CD4-positive, alpha-beta T cell treated with Interleukin-4 for 1 hour (primary cell): Measurements from ENCODE around the gene RNF26.
A peak's percentile ranks its signal among the peaks of the same experiment; 100 is the strongest.

Experiments used
- DNase-seq, 2 donors: peaks; one replicate each; pipeline ENCODE4 v3.0.0-alpha.2; 2020 to 2022

Gene RNF26

DNA sequence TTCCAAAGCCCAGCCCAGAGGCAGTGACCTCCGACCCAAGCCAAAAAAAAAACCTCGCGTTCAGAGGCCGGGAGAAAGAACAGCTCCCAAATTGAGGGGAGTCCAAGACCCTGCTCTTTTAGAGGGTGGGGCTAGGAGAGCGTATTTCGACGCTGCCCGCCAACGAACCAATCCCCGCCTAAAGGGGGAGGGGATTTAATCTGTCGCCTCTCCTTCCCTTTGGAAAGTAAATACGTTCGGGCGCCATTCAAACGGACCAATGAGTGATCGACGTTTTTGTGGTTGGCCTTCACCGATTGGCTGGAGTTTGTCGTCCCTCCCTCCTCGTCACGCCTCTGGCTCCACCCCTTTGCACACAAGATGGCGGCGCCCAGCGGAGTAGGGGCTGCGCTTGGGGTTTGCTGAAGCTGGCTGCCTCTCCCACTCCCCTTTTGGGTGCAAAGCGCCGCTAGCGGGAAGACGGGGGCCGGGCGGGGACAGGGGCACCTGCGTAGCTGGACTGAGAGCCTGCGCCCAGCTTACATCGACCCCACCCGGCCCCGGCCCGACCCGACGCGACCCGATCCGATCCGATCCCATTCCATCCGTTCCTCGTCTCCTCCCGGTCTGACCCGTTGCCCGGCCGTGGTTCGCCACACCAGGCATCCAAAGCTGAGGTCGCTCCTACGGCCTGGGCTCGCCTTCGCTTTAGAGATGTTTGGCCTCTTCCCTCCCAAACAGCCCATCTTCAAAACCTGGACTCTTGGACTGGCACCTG is at the start of gene RNF26:
Gene RNF26 (plus strand): TSS at position 354 of the 757 bp plus-strand sequence. CDS start 596 bp downstream, outside the sequence.
- DNase-seq = peak; percentile 96 to 98

DNA sequence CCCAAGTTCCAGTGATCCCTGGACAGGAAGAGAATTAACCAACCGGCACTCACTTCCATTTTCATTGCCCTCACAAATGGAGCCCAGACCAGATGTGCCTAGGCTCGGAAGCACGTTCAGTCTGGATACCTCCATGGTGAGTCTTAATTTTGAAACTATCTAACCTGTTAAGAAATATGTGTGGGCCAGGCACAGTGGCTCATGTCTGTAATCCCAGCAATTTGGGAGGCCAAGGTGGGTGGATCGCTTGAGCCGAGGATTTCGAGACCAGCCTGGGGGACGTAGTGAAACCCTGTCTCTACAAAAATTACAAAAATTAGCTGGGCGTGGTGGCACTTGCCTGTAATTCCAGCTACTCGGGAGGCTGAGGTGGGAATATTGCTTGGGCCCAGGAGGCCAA is 48.9 kb upstream of the RNF26 start:
- DNase-seq = no peak

DNA sequence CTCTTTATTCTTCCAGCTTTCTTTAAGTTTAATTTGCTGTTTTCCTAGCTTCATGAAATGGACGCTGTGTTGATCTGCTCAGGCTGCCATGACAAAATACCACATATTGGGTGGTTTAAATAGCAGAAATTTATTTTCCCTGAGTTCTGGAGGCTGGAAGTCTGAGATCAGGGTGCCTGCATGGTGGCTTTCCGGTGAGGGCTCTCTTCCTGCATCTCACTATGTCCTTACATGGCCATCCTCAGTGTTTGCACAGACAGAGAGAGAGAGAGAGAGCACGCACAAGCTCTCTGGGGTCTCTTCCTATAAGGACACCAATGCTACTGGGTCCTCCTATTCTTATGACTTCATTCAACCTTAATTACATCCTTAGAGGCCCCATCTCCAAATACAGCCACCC is 46.1 kb upstream of the RNF26 start:
- no peak for DNase-seq

DNA sequence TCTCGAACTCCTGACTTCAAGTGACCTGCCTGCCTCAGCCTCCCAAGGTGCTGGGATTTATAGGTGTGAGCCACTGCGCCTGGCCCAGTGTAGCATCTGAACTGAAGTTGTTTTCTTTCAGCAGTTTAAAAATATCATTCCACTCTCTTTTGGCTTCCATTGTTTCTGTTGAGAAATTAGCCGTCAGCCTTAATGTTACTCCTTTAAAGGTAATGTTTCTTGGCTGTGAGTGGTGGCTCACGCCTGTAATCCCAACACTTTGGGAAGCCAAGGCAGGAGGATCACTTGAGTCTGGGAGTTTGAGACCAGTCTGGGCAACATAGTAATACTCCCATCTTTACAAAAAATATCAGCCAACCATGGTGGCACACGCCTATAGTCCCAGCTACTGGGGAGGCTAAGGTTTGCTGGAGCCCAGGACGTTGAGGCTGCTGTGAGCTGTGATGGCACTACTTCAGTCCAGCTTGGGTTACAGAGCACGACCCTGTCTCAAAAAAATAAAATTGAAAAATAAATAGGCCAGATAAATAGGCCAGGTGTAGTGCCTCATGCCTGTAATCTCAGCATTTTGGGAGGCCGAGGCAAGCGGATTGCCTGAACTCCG is 43.3 kb upstream of the RNF26 start:
- no peak for DNase-seq

DNA sequence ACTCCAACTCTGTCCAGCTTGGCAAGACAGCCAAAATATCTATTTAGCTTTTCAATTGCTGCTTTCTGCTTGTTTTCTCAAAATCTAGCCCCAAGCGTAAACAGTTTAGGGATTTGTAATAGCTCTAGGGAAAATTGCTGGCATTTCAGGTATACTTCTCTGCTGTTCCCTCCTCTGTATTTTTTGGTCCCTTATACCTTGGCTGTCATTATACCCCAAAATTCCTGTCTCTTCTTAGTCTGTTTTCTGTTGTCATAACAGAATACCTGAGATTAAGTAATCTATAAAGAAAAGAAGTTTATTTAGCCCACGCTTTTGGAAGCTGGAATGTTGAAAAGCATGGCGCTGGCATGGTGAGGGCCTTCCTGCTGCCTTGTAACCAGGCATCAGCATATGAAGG is 40.9 kb upstream of the RNF26 start:
- no peak for DNase-seq

DNA sequence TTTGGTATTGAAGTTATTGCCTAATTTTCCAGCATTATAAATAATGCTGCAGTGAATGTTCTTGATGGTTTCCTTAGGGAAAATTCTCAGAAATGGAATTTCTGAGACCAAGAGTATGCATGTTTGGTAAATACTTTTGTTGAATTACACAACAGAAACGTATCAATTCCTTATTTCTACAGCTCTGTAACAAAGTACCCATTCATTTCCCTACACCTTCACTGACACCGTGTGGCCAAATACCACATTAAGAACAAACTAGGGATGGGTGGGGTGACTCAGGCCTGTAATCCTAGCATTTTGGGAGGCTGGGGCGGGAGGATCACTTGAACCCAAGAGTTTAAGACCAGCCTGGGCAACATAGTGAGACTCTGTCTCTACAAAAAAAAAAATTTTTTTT is 39.1 kb upstream of the RNF26 start:
- no peak for DNase-seq

DNA sequence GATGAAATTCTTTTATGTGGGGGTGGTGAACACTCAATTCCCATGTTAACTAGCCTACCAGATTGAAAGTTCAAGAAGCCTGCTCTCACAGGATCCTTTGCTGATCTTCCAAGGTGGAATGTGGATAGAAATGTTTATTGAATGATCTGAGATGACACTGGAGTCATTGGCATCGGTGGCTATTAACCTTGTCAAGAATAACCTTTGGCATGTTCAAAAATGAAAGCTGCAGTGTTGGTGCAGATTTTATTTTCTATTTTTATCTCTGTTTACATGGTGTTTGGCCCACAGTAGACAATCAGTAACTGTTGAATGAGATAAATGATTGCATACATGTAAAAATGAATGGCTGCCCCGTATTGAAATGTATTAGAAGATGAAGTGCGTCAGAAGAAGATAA is 36.4 kb upstream of the RNF26 start:
- no peak for DNase-seq

DNA sequence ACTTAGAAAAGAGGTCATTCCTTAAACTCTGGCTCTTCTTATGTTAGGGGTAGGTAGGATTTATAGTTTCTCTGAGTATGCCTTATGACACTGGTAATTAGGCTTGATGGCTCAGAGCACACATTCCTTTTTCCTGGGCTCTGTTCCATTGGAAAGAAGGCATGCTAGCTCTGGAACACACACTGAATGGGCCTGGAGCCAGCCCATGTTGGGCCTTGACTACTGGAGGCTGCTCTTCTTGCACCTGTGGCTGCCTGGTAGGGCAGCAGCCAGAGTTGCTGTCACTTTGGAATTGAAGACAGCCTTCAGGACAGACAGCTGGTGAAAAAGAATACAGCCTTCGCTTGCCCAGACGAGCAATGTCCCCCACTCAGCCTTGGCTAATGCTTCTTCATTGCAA is 35.6 kb upstream of the RNF26 start:
- no peak for DNase-seq

DNA sequence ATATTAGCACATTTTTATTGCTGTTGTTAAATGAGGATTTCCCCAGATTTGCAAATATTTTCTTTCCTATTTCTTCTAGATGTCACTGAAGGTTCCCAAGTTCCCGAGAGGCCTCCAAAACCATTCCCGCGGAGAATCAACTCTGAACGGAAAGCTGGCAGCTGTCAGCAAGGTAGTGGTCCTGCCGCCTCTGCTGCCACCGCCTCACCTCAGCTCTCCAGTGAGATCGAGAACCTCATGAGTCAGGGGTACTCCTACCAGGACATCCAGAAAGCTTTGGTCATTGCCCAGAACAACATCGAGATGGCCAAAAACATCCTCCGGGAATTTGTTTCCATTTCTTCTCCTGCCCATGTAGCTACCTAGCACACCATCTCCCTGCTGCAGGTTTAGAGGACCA is 34.9 kb upstream of the RNF26 start:
- DNase-seq = no peak

DNA sequence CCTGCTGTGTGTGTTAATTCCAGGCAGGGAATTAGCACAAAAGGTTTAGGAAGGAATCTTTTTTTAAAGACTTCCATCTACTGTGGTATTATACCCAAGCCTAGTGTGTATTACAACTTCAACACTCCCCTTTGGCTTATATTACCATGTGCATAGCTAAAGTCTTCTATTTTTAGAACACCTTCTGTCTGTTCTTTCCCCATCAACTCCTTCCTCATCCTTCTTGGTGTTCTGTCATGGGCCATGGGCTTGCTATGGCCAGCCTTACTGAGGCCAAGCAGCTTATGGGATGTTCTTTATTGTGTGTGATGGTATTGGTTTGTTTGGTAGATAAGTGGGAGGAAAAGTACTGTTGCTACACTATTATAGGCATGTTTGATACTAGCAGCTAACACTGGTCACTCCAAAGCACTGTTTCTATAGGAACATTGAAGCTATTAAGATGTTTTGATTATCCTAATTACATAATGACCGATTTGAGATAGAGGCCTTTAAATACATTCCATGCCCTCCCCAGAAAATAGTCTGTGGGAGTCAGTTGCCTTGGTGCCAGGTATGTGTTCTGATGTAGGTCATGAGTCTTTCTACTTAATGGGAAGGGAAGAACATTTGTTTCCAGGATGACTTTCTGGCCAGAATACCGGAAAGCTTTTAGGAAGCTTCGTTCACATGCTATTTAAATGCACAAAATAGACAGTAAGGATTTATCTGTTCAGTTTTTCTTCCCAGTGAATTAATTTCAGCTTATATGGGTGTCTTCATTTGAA is 33.9 kb upstream of the RNF26 start:
- no peak for DNase-seq

DNA sequence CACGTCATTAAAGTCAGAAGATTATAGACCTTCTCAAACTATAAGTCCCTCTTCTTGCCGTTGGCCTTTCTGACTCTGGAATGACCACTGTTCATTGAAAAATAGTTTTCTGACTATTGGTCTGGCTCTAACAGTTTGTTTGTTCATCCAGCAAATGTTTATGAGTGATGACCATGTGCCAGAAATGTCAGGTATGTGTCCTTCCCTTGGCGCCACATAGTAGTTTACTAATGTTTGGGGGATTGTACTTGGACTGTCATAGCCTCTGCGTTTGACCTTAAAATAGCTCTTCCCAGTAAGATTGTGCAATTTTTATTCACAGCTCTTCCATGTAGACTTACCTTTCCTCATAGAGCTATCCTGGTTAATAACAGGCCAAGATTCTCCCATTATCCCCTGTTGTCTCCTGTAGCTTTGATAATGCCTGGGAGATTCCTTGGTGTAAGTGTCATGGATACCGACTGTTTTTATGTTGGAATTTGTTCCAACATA is 31.1 kb upstream of the RNF26 start:
- no peak for DNase-seq

DNA sequence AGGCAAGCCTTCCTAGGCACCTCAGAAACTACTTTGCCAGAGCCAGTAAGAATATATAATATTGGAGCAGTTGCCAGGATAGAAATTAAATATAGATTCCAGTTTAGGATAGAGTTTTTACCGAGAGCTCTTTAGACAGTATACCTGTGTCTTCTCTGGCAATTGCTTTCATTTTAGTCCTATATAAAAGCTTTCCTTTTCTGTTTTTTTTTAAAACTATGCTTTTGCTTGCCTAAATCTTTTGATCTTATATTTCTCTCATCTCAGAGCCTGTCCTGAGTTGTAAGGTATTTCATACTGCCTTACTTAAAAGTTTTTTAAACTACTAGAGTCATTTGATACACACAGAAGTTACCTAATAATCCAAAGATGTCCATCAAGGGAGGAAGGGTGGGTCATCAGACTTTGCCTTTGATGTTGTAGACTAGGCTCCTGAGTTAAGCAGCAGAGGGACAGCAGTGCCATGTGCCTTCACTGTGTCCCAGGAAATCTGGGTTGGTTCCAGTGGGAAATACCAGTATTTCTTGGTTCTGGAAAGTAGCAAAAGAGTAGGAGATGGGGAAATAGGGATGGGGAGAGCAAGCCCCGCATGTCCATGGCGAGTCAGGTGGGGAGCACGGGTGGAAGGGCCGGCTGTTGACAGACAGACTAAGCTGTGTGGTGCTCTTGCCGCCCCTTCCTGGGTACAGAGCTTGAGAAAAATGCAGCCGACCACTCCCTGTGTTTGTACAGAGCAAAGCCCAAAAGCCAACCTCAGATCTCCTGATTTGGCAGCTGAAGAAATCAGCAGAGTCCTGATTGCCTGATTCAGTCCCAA is 28.6 kb upstream of the RNF26 start:
- no peak for DNase-seq

DNA sequence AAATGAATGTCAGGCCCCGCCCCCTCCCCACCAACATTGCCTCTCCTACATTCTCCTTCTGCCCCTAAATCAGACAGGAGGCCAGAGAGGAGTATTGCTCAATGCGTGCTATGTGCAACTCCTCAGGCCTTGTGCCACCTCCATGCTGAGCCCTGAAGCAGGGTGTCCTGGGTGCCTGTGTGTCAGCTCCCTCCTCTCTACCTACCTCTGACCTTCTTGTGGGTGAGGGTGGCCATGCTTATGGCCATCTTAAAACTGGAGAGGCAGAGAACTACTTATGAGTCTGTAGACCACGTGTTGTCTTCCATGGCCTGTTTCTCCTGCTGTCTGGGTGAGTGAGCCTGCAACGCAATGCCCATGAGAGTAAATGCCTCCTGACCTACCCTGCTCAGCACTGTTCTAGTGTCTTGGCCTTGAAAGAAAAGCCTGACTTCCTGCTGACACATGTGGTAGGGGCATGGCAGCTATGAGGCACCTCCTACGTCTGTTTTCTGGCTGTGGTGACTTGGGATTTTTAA is 27.9 kb upstream of the RNF26 start:
- peak in 1 of 2 donors; percentile 55 for DNase-seq

DNA sequence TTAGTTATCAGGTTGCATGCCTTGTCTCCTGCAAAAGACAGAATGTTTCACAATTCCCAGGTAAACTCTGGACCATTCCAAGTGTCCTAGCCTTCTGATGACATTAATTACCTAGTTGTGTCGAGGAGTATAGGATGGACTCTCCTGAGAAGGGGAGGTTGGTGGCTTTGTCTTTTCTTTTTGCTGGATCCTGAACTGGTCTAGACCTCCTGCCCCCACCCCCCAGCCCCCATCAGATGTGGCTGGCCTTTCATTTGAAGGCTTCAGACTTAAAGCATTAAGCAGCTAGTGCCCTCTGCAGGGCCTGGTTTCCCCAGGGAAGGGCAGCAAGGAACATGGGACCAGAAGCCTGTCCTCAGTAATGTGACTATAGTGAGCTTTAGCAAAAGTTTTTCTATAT is 27.1 kb upstream of the RNF26 start:
- no peak for DNase-seq

DNA sequence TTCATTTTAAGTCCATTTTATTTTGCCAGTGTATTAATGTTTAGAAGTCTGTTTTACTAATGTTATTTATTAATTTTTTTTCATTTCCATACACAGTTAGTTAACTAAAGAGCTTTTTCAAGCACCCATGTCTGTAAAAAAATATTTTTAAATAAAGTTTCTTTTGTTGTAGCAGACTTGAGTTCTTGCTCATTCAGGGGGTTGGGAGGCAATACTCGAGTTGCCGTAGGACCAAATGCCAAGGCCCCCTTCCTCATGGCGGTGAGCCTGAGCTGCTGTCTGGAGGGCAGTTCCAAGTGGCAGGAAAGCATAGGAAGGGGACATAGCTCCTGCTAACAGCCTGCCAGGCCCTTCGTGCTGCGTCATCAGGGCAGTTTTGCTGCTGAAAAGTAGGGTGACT is 26.4 kb upstream of the RNF26 start:
- no peak for DNase-seq

DNA sequence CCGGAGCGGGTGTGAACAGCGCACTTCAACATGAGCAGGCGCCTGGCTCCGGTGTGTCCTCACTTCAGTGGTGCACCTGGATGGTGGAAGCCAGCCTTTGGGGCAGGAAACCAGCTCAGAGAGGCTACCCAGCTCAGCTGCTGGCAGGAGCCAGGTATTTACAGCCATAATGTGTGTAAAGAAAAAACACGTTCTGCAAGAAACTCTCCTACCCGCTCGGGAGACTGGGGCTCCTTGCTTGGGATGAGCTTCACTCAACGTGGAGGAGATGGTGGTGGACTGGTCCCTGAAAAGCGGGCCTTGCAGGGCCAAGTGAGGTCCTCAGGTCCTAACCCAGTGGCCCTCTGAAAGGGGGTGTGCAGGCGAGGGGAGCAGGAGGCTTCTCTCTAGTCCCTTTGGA is 24.9 kb upstream of the RNF26 start:
- no peak for DNase-seq

DNA sequence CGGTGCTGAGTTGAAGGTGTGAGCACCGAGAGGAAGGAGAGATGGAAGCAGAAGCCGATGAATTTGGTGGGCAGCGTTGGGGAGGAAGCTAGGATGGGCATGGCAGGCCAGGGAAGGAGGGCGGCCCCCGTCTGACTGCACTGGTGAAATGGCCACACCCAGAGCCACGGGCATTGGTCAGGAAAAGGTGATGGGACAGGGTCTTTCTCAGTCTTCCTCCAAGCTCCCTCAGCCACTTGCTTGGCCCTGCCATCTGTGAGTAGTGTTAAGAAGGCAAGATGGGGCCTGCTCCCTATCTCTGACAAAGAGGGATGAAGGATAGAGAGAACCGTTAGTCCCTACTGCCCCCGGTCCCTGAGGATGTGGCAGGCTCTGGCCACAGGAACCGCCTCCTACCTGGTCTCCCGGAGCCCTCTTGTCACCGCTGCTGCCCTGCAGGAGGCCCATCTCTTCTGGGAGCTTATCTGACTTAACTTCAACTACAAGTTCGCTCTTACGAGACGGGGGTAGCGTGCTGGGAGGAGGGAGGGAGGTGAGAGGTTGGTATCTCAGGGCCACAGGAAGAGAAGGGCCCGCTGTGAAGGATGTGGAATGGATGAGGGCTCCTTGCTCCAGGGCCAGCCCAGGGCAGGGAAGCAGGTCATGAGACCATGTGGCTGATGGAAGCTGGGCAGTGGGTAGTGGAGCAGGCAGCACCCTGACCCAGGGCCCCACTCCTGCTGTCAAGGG is 24.2 kb upstream of the RNF26 start:
- DNase-seq = no peak

DNA sequence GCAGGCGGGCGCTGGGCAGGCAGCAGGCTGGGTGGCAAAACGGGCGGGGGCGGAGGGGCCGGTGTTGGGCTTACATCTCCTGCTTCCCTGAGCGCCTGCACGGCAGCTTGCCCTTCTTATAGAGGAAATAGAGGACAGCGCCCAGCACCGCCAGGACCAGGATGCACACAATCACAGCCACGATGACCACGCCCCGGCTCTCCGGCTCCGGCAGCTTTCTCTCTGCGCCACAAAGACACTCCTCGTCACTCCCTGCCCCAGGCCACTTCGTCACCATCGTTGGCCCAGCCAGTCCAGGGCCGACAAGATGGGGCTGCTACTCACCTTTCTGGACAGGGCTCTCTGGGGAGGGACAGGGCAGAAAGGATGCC is 23.7 kb upstream of the RNF26 start:
- no peak for DNase-seq

DNA sequence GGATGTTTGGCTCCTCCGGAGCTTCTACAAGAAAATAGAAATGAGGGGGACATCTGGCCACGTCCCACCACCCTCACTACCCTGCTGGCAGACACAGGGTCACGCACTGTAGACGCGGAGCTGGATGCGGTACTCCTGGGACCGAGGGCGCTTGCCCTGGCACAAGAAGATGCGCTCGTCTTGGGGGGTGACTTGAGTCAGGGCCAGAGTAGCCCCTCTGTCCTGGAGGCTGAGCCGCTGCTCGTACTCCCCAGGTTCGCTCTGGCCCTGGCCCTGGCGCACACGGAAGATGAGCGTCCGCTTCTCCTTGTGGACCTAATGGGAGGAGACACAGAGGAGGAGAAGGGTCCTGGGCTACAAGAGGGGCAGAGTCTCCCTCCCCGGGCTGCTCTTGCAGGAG is 19.6 kb upstream of the RNF26 start:
- no peak for DNase-seq

DNA sequence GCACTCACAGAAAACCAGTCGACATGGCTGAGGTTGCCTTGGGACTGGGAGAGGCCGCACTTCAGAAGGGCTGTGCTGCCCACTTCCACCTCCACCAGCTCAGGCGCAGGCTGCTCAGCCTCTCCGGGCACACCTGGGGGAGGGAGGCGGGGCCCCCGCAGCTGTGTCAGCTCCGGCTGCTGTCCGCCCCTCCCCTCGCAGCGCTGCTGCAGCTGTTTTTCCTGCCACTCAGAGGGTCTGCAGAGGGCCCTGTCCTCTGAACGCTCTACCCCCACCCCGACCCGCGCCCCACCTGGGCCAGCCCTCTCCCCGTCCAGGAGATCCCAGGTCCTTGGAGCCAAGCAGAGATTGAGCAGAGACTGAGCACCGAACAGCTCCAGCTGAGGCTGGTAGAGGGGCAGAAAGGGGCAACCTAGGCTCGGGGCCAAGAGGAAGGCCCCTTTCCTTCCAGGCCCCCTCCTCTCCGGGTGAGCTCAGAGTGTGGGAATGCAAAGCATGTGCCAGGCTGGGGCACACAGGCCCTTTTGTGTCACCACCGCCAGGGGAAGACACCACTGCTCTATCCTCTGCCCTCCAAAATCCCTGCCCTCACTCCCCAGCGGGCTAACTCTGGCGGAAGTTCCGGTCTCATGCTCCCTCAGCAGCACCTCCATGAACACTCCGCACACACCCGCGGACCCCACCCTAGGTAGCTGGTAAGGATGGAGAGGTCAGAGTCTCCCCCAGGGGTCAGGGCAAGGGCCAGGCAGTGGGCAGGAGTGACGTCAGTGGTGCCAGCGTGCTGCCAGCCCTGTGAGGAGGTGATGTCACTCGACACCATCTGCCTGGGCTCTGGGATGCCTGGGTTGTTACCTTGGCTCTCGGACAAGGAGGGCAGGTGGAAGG is 19.0 kb upstream of the RNF26 start:
- peak; percentile 46 to 48 for DNase-seq
